GM19324 (cell line): ENCODE data around the gene SCG2.

Experiments used
- ATAC-seq: cut with Tn5 transposase; IDR thresholded peaks from one replicate; pipeline ENCODE4 v1.9.1; 2021; ENCODE audit warnings: mild to moderate bottlenecking, moderate library complexity; ENCODE audit not compliant: unreplicated experiment, low FRiP score

SCG2 gene

GRCh38 chr2:223585666-223586065 lies 16.5 kb downstream of the SCG2 start:
- no peak for ATAC-seq

- no peak for ATAC-seq
These were observed 20.2 kb downstream of the SCG2 start for GRCh38 chr2:223582001-223582400.

DNA sequence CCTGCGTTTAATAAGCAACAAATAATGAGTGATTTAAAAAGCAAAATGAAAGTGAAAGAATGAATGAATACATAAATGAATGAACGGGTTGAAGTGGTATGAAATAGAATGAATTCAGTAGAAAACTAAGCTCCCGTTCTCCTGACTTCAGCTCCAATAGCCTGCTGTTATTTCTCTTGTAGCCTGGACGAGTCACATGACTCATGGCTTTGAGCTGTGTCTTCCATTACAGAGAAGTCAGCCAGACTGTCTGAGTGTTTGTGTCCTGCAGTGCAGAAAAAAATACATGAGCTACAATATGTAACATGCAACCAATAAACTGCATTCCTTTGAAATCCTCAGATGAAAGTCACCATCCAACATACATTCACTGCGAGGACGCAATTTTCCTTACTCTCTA lies 21.2 kb downstream of the SCG2 start:
- ATAC-seq = no peak

- no peak for ATAC-seq
These were observed 23.3 kb downstream of the SCG2 start for GRCh38 chr2:223578846-223579245.

DNA sequence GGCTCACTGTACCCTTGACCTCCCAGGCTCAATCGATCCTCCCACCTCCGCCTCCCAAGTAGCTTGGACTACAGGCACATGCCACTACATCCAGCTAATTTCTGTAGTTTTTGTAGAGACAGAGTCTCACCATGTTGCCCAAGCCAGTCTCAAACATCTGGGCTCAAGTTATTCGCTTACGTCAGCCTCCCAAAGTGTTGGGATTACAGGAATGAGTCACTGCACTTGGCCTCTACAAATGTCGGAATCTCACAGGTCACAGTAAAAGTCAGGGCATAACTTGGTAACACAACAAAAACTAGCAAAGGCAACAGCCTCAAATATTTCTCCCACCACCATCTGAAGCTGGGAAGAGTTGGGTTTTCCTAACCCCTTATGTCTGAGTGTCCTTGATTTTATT lies 25.3 kb downstream of the SCG2 start:
- ATAC-seq = no peak

GRCh38 chr2:223570784-223571183 lies 31.4 kb downstream of the SCG2 start:
- ATAC-seq = no peak

- no peak for ATAC-seq
These were observed 35.8 kb downstream of the SCG2 start for GRCh38 chr2:223566396-223566795.

GRCh38 chr2:223563462-223563861 lies 38.7 kb downstream of the SCG2 start:
- no peak for ATAC-seq

DNA sequence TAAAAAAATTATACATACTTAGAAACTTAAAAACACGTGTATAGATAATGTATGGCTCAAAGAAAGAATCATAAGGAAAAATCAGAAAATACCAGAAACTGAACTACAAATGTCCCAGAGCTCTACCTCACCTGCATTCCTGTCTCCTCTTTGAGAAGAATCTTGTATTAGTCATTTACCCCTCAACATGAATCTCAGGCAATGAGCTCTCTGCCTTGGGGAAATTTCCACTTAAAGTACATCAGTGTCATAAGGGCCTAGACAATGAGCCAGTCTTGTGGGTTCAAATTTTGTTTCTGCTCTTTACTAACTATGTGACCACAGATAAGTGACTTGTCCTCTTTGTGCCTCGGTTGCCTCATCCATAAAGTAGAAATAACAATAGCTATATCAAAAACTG lies 40.1 kb downstream of the SCG2 start:
- ATAC-seq = no peak

- no peak for ATAC-seq
These were observed 41.3 kb downstream of the SCG2 start for GRCh38 chr2:223560749-223561435.

DNA sequence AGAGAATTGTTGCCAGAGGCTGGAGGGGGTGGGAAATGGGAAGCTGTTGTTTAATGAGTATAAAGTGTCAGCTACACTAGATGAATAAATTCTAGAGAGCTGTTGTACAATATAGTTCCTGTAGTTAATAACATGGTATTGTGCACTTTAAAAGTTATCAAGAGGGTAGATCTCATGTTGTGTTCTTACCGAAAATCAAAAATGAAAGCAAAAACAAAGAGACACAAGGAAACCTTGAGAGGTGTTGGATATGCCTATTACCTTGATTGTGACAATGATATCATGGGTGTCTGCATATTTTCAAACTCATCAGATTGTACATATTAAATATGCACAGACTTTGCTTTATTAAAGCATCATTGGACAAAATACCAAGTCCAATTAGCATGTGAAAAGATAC lies 43.2 kb downstream of the SCG2 start:
- no peak for ATAC-seq

DNA sequence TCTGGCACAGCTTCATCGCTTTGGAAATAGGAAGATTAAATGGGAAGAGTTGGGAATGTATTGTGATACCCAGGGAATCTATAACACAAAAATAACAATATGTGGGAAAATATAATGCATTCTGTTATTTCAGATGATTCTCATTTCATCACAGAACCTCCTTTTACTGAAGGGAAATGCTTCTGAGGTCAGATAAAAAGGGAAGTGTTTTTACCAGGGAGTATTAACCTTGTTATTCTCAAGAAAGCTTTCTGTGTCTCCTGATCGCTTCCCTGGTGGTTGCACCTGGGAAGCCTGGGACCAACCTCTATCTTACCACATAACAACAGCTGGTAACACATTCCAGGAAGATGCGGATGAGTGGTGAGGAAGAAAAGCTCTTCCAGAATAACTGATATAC lies 47.2 kb downstream of the SCG2 start:
- ATAC-seq = no peak

DNA sequence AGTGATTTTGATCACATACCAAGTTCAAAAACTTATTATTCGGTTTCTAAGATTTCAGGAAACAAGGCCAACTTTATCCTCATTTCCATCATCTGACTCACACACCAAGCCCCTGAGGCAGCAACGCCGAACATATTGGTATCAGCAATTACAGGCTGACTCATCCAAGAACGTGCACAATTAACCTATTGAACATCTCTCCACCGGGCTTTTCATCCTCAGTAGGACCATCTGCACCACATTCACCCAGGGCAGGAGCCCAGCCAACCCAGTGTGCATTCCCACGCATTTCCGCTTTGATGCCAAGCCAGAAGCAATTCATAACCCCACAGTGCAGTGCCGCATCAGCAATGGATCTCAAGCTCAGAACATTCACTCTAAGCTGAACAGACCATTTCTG lies 52.9 kb downstream of the SCG2 start:
- ATAC-seq = no peak

- ATAC-seq = no peak
These were observed 54.0 kb downstream of the SCG2 start for GRCh38 chr2:223548194-223548593.
